H1 (cell line): Measurements from ENCODE around the gene OR10P1. TPM values are rescaled to one million over a fixed set of nuclear protein-coding genes. Genes with fewer than 3 reads are reported as not detected.
A peak's percentile ranks its signal among the peaks of the same experiment; 100 is the strongest.
"Not testable (repeated sequence)": the region's sequence is repeated elsewhere in the genome, so short reads cannot be mapped to it uniquely, and the experiment has no call there.

ENCODE experiments used
- CTCF ChIA-PET: fragments of 300-600 bp; sonication (Branson Sonifier 250); formaldehyde crosslinking; loops from one replicate; lab custom pipeline; 2021; ENCODE audit not compliant: partially characterized antibody; lab: Charles Lee
- POLR2A ChIA-PET: fragments of 300-600 bp; sonication (Branson Sonifier 250); formaldehyde crosslinking; loops from one replicate; lab custom pipeline; 2021; ENCODE audit warnings: inconsistent platforms; ENCODE audit not compliant: partially characterized antibody; lab: Charles Lee
- DNase-seq, 2 experiments: peaks; one replicate each; pipeline versions ENCODE4 v3.0.0 to v3.0.0-alpha.2; 2010 to 2022; ENCODE audit warnings: low spot score in 2 of 2, low read depth in 1 of 2, mixed read lengths in 1 of 2
- FAIRE-seq: peaks from 2 replicates; lab custom pipeline; 2011; peaks lifted over from hg19 to GRCh38; lab: Jason Lieb, UNC
- H2AFZ ChIP-seq: 2 replicates; pipeline ENCODE4 v1.8.1; 2012; ENCODE audit warnings: low read length, inconsistent platforms
- H2AK5ac ChIP-seq: 2 replicates; pipeline ENCODE4 v1.6.1; 2013; ENCODE audit warnings: low read depth, low read length
- H2BK120ac ChIP-seq: replicated peaks from 2 replicates; pipeline ENCODE3; 2013; ENCODE audit warnings: low read depth, low read length, inconsistent platforms
- H2BK12ac ChIP-seq: 2 replicates; pipeline ENCODE4 v1.6.1; 2013; ENCODE audit warnings: low read depth, low read length
- H2BK15ac ChIP-seq: 2 replicates; pipeline ENCODE4 v1.6.1; 2013; ENCODE audit warnings: low read length
- H2BK20ac ChIP-seq: 2 replicates; pipeline ENCODE4 v1.6.1; 2013; ENCODE audit warnings: low read length
- H2BK5ac ChIP-seq: 2 replicates; pipeline ENCODE4 v1.6.1; 2013; ENCODE audit warnings: low read depth, low read length
- H3K14ac ChIP-seq: 2 replicates; pipeline ENCODE4 v1.6.1; 2013; ENCODE audit warnings: inconsistent platforms; ENCODE audit not compliant: insufficient read length
- H3K18ac ChIP-seq: 2 replicates; pipeline ENCODE4 v1.6.1; 2013; ENCODE audit warnings: low read length; ENCODE audit errors: extremely low read depth
- H3K23ac ChIP-seq: 2 replicates; pipeline ENCODE4 v1.6.1; 2013; ENCODE audit warnings: inconsistent platforms; ENCODE audit not compliant: insufficient read length
- H3K23me2 ChIP-seq: 2 replicates; pipeline ENCODE4 v1.6.1; 2013; ENCODE audit warnings: low read depth, low read length
- H3K27ac ChIP-seq: 2 replicates; pipeline ENCODE4 v1.6.1; 2011; ENCODE audit warnings: low read depth, low read length, inconsistent platforms
- H3K27me3 ChIP-seq, 4 experiments: replicated peaks in 1 of 4; 1 replicate in 1 of 4; 2 replicates in 3 of 4; pipeline versions ENCODE4 v1.6.1 to v1.8.1; 2011 to 2013; ENCODE audit warnings: low read length in 3 of 4, mild to moderate bottlenecking in 3 of 4, inconsistent platforms in 2 of 4, mixed read lengths in 2 of 4, moderate library complexity in 1 of 4; ENCODE audit not compliant: control insufficient read depth in 3 of 4, insufficient read depth in 3 of 4; ENCODE audit errors: extremely low read depth in 1 of 4
- H3K36me3 ChIP-seq, 4 experiments: 2 replicates each; pipeline versions ENCODE4 v1.6.1 to v1.8.1; 2011 to 2013; ENCODE audit warnings: mild to moderate bottlenecking in 4 of 4, low read length in 3 of 4, moderate library complexity in 2 of 4, control low read depth in 1 of 4, inconsistent platforms in 1 of 4; ENCODE audit not compliant: insufficient read depth in 4 of 4, control insufficient read depth in 2 of 4
- H3K4ac ChIP-seq: replicated peaks from 2 replicates; pipeline ENCODE3; 2013; ENCODE audit warnings: low read length, low read depth, mixed read lengths, inconsistent platforms; ENCODE audit not compliant: insufficient read length
- H3K4me1 ChIP-seq, 4 experiments: replicated peaks in 1 of 4; 1 replicate in 1 of 4; 2 replicates in 3 of 4; pipeline versions ENCODE4 v1.6.1 to v1.8.1; 2011 to 2013; ENCODE audit warnings: low read length in 3 of 4, inconsistent platforms in 2 of 4, mixed read lengths in 1 of 4; ENCODE audit not compliant: insufficient read depth in 4 of 4, control insufficient read depth in 3 of 4
- H3K4me2 ChIP-seq, 2 experiments: 2 replicates each; pipeline versions ENCODE4 v1.6.1 to v1.8.1; 2011 to 2013; ENCODE audit warnings: low read depth in 2 of 2, low read length in 2 of 2, control low read depth in 1 of 2, inconsistent platforms in 1 of 2, mild to moderate bottlenecking in 1 of 2; ENCODE audit not compliant: insufficient read depth in 1 of 2
- H3K4me3 ChIP-seq, 4 experiments: fragments of 200-600, 300-600 bp in 1 of 4; sonication (generic), shearing (Covaris generic), sonication (Bioruptor Twin) in 1 of 4; 2 replicates each; pipeline versions ENCODE4 v1.5.1 to v1.8.1; 2011 to 2016; ENCODE audit warnings: low read length in 4 of 4, low read depth in 3 of 4, control low read depth in 2 of 4, inconsistent platforms in 2 of 4, mild to moderate bottlenecking in 2 of 4, mixed read lengths in 1 of 4, moderate library complexity in 1 of 4; ENCODE audit not compliant: insufficient read depth in 2 of 4; ENCODE audit errors: extremely low read depth in 1 of 4
- H3K56ac ChIP-seq: replicated peaks from 2 replicates; pipeline ENCODE3; 2013; ENCODE audit warnings: low read depth, mild to moderate bottlenecking, mixed read lengths, low read length, inconsistent platforms; ENCODE audit not compliant: insufficient read length
- H3K79me1 ChIP-seq: 2 replicates; pipeline ENCODE4 v1.6.1; 2013; ENCODE audit warnings: low read depth, low read length, control low read depth
- H3K79me2 ChIP-seq, 2 experiments: 2 replicates each; pipeline versions ENCODE4 v1.6.1 to v1.8.1; 2012 to 2013; ENCODE audit warnings: low read length in 2 of 2, mild to moderate bottlenecking in 2 of 2, inconsistent platforms in 1 of 2; ENCODE audit not compliant: insufficient read depth in 2 of 2, control insufficient read depth in 1 of 2
- H3K9ac ChIP-seq, 4 experiments: replicated peaks in 1 of 4; 1 replicate in 1 of 4; 2 replicates in 3 of 4; pipeline versions ENCODE4 v1.6.1 to v1.8.1; 2011 to 2013; ENCODE audit warnings: low read depth in 3 of 4, low read length in 3 of 4, control low read depth in 2 of 4, mild to moderate bottlenecking in 2 of 4, moderate library complexity in 2 of 4, inconsistent platforms in 1 of 4; ENCODE audit errors: extremely low read depth in 1 of 4
- H3K9me3 ChIP-seq, 2 experiments: 2 replicates each; pipeline versions ENCODE4 v1.6.1 to v1.8.1; 2012 to 2013; ENCODE audit warnings: mild to moderate bottlenecking in 2 of 2, moderate library complexity in 2 of 2, control low read depth in 1 of 2, inconsistent platforms in 1 of 2, low read depth in 1 of 2, low read length in 1 of 2, mixed read lengths in 1 of 2; ENCODE audit not compliant: insufficient read depth in 2 of 2
- H4K20me1 ChIP-seq, 2 experiments: replicated peaks in 1 of 2; 2 replicates each; pipeline versions ENCODE3 to v1.8.1; 2011 to 2013; ENCODE audit warnings: inconsistent platforms in 2 of 2, low read length in 2 of 2, mild to moderate bottlenecking in 1 of 2; ENCODE audit not compliant: insufficient read depth in 2 of 2, control insufficient read depth in 1 of 2
- H4K5ac ChIP-seq: 2 replicates; pipeline ENCODE4 v1.6.1; 2013; ENCODE audit warnings: low read length, low read depth, mixed read lengths, inconsistent platforms; ENCODE audit not compliant: insufficient read length
- H4K8ac ChIP-seq: 2 replicates; pipeline ENCODE4 v1.8.0; 2013; ENCODE audit warnings: mild to moderate bottlenecking, moderate library complexity, low read length, inconsistent platforms; ENCODE audit not compliant: insufficient read depth; ENCODE audit errors: extremely low read depth
- H4K91ac ChIP-seq: replicated peaks from 2 replicates; pipeline ENCODE3; 2013; ENCODE audit warnings: low read length, mixed read lengths, inconsistent platforms; ENCODE audit not compliant: insufficient read length
- CEBPB ChIP-seq: IDR thresholded peaks from 2 replicates; pipeline ENCODE4 v1.6.1; 2012; ENCODE audit warnings: low read depth, low read length
- CHD1 ChIP-seq: IDR thresholded peaks from 2 replicates; pipeline ENCODE4 v1.6.1; 2012; ENCODE audit warnings: low read depth, low read length, improper control_type of control experiment
- KDM5A ChIP-seq: fragments of 200-600 bp; IDR thresholded peaks from 2 replicates; pipeline ENCODE4 v1.7.1; 2012; ENCODE audit warnings: mild to moderate bottlenecking, low read length, inconsistent platforms, mixed read lengths
- NANOG ChIP-seq: IDR thresholded peaks from 2 replicates; pipeline ENCODE4 v1.6.1; 2011; ENCODE audit warnings: low read length, low read depth, mild to moderate bottlenecking, inconsistent platforms; ENCODE audit not compliant: insufficient read depth, poor library complexity, severe bottlenecking
- POU5F1 ChIP-seq: IDR thresholded peaks from 2 replicates; pipeline ENCODE4 v1.6.1; 2011; ENCODE audit warnings: low read depth, mild to moderate bottlenecking, low read length, moderate library complexity
- SIN3A ChIP-seq, 2 experiments: IDR thresholded peaks in 1 of 2; conservative IDR thresholded peaks in 1 of 2; 2 replicates each; pipeline ENCODE4 v1.6.1; 2011 to 2012; ENCODE audit warnings: low read length in 2 of 2, improper control_type of control experiment in 1 of 2, low read depth in 1 of 2, mild to moderate bottlenecking in 1 of 2
- SP1 ChIP-seq: IDR thresholded peaks from 2 replicates; pipeline ENCODE4 v1.6.1; 2011; ENCODE audit warnings: low read depth, low read length
- WGBS, 2 experiments: shearing (Covaris generic) in 1 of 2; methylation state at CpG; one replicate each; pipeline versions ENCODE4 v1.1.6 to v1.1.7; 2013 to 2015; ENCODE audit warnings: low lambda C conversion rate in 2 of 2, mixed read lengths in 2 of 2, inconsistent platforms in 1 of 2, low coverage in 1 of 2, missing lambda C conversion rate in 1 of 2; ENCODE audit not compliant: insufficient replicate concordance in 2 of 2, insufficient coverage in 1 of 2, insufficient read length in 1 of 2; ENCODE audit errors: extremely low coverage in 1 of 2, missing lambda C conversion rate in 1 of 2; 5-methylcytosine and 5-hydroxymethylcytosine counted together
- polyA plus RNA-seq, 7 experiments: library from polyadenylated mRNA; depleted of rRNA in 3 of 7; stranded (reverse) in 5 of 7; unstranded in 2 of 7; fragments of >200 nt in 5 of 7; fragments of 200-250 nt in 2 of 7; gene quantifications; 1 replicate in 5 of 7; 2 replicates in 1 of 7; 4 replicates in 1 of 7; pipeline versions ENCODE4 v1.2.1 to v1.2.3, GENCODE V29; 2011 to 2013; ENCODE audit warnings: missing spikeins in 2 of 7, mixed read lengths in 2 of 7
- total RNA-seq: library from RNA; stranded (reverse); fragmentation: NEBNext Ultra II Directional; extraction: Animal tissue kit (Norgen Biotek cat#: 25700); gene quantifications from 2 replicates; pipeline ENCODE4 v1.2.1, GENCODE V29; 2021

OR10P1 gene
- total and polyA plus RNA-seq, 2 of the 8 experiments (the other 6 are each of a cell fraction or from before 2014, with no cell fraction given), result not detected

GRCh38 chr12:55647027-55647426, 10.3 kb downstream of the OR10P1 start (continued):
- TF ChIP-seq NANOG, result no peak
- no peak for TF ChIP-seq CHD1
- no peak for TF ChIP-seq SP1
- no peak for TF ChIP-seq SIN3A (conservative IDR thresholded peaks at IDR 0.05 in 1 of 2, IDR thresholded peaks at IDR 0.05 in 1 of 2; ENCODE audit: low read depth in 1 of 2, low read length in 2 of 2)
- no peak for TF ChIP-seq KDM5A
- no peak for TF ChIP-seq CEBPB
- TF ChIP-seq POU5F1, result no peak

GRCh38 chr12:55650620-55651298, 14.1 kb downstream of the OR10P1 start:
- H3K27me3 ChIP-seq, H2BK15ac ChIP-seq, H3K36me3 ChIP-seq, H4K20me1 ChIP-seq, H3K14ac ChIP-seq, H4K5ac ChIP-seq, H3K4me1 ChIP-seq, H3K23ac ChIP-seq, H2AK5ac ChIP-seq, H2BK12ac ChIP-seq, CTCF ChIA-PET, H3K4me2 ChIP-seq, H2BK120ac ChIP-seq, H3K23me2 ChIP-seq, H4K8ac ChIP-seq, H3K79me2 ChIP-seq, H3K4me3 ChIP-seq, DNase-seq, H3K79me1 ChIP-seq, H2BK5ac ChIP-seq, H3K9ac ChIP-seq, H3K4ac ChIP-seq, H4K91ac ChIP-seq, H3K56ac ChIP-seq, H3K18ac ChIP-seq, H3K27ac ChIP-seq, H2BK20ac ChIP-seq, FAIRE-seq, POLR2A ChIA-PET: not testable (repeated sequence)
- 82% methylated on average over 4 of the region's 4 CpGs; no CpG with 5 or more reads in 1 of the 2 experiments for WGBS, 2 experiments
- peaks cover 8 to 14% of the 10 kb centered on the region in 2 experiments; a peak in 3 of 4 replicates for H3K9me3 ChIP-seq
- H2AFZ ChIP-seq, result 0 out of 2 replicates have a peak overlapping the region, but pooled peaks have one; percentile 29
